Measurements from ENCODE around the gene PGS1. TPM values are rescaled to one million over a fixed set of nuclear protein-coding genes. Genes with fewer than 3 reads are reported as not detected.

PGS1 gene
- total RNA-seq, 2 experiments from 2014 or later = 69.0 to 73.1 TPM

GRCh38 chr17:78408476-78409050 lies 30.1 kb downstream of the PGS1 start:
- Mint-ChIP-seq H3K4me3 (no peak overlapping the region), H3K9me3 (no peaks in the 10 kb centered on the region), H3K4me1 (ENCODE audit: low read depth) (peaks cover 71% of the 10 kb centered on the region), H3K27ac (peak overlapping the region; percentile 77), H3K36me3 (ENCODE audit: low read depth) (peaks cover 34% of the 10 kb centered on the region), H3K27me3 (ENCODE audit: low read depth) (no peaks in the 10 kb centered on the region)
- no peak for DNase-seq
- intact Hi-C loops (cut with micrococcal nuclease) = no loop called here
- CTCF ChIA-PET = interaction anchor here (0.7 kb wide), 1 partner anchor 73 kb away, joined by 3 read pairs; no protein-coding TSS in a partner anchor

- Mint-ChIP-seq H3K4me1 (ENCODE audit: low read depth) (peaks cover 79% of the 10 kb centered on the region), H3K9me3 (no peaks in the 10 kb centered on the region), H3K36me3 (ENCODE audit: low read depth) (peaks cover 36% of the 10 kb centered on the region), H3K27me3 (ENCODE audit: low read depth) (no peaks in the 10 kb centered on the region), H3K4me3 (no peak overlapping the region), H3K27ac (peak overlapping the region; percentile 77)
- no peak for DNase-seq
- intact Hi-C loops (cut with micrococcal nuclease) = no loop called here
- CTCF ChIA-PET = interaction anchor here (0.7 to 1.5 kb wide), 2 partner anchors 13 to 74 kb away, joined by 3 read pairs; no protein-coding TSS in a partner anchor
Observed at GRCh38 chr17:78409191-78409928, 30.9 kb downstream of the PGS1 start.

- peak overlapping the region; percentile 86 for H3K27ac Mint-ChIP-seq
- H3K27me3 Mint-ChIP-seq (ENCODE audit: low read depth) = no peaks in the 10 kb centered on the region
- H3K4me1 Mint-ChIP-seq (ENCODE audit: low read depth) = peaks cover 88% of the 10 kb centered on the region
- intact Hi-C loops (cut with micrococcal nuclease) = no loop called here
- no peak for DNase-seq
- CTCF ChIA-PET = interaction anchor here (0.5 to 1.7 kb wide), 9 partner anchors 7 to 409 kb away, joined by 3 to 9 read pairs (median 3); no protein-coding TSS in a partner anchor
- no peak overlapping the region for H3K4me3 Mint-ChIP-seq
- no peaks in the 10 kb centered on the region for H3K9me3 Mint-ChIP-seq
- H3K36me3 Mint-ChIP-seq (ENCODE audit: low read depth) = peaks cover 44% of the 10 kb centered on the region
Observed at GRCh38 chr17:78411241-78411857, 32.9 kb downstream of the PGS1 start.

GRCh38 chr17:78412403-78412802 lies 34.0 kb downstream of the PGS1 start:
- no peaks in the 10 kb centered on the region for H3K9me3 Mint-ChIP-seq
- peak overlapping the region; percentile 86 for H3K27ac Mint-ChIP-seq
- no peaks in the 10 kb centered on the region for H3K27me3 Mint-ChIP-seq (ENCODE audit: low read depth)
- DNase-seq = peak; percentile 67
- H3K4me3 Mint-ChIP-seq = peak overlapping the region; percentile 36
- intact Hi-C loops (cut with micrococcal nuclease) = no loop called here
- H3K36me3 Mint-ChIP-seq (ENCODE audit: low read depth) = peaks cover 49% of the 10 kb centered on the region
- CTCF ChIA-PET = interaction anchor here (0.6 to 1.7 kb wide), 7 partner anchors 8 to 104 kb away, joined by 3 to 9 read pairs (median 3); no protein-coding TSS in a partner anchor
- peaks cover 89% of the 10 kb centered on the region for H3K4me1 Mint-ChIP-seq (ENCODE audit: low read depth)

- no peaks in the 10 kb centered on the region for H3K27me3 Mint-ChIP-seq (ENCODE audit: low read depth)
- intact Hi-C loops (cut with micrococcal nuclease) = loop anchor here (2.0 kb wide), 1 partner anchor 156 kb away; no protein-coding TSS in a partner anchor
- H3K4me1 Mint-ChIP-seq (ENCODE audit: low read depth) = peaks cover 82% of the 10 kb centered on the region
- peaks cover 54% of the 10 kb centered on the region for H3K36me3 Mint-ChIP-seq (ENCODE audit: low read depth)
- CTCF ChIA-PET = interaction anchor here (0.7 to 1.3 kb wide), 4 partner anchors 10 to 126 kb away, joined by 3 to 5 read pairs (median 3); no protein-coding TSS in a partner anchor
- H3K4me3 Mint-ChIP-seq = peak overlapping the region; percentile 76
- H3K27ac Mint-ChIP-seq = peak overlapping the region; percentile 86
- H3K9me3 Mint-ChIP-seq = no peaks in the 10 kb centered on the region
- DNase-seq = peak; percentile 89
Observed at GRCh38 chr17:78414178-78415162, 36.0 kb downstream of the PGS1 start.

GRCh38 chr17:78415821-78416711 lies 37.6 kb downstream of the PGS1 start:
- Mint-ChIP-seq H3K4me3 (peak overlapping the region; percentile 27), H3K9me3 (no peaks in the 10 kb centered on the region), H3K36me3 (ENCODE audit: low read depth) (peaks cover 65% of the 10 kb centered on the region), H3K4me1 (ENCODE audit: low read depth) (peaks cover 86% of the 10 kb centered on the region), H3K27ac (peak overlapping the region; percentile 86), H3K27me3 (ENCODE audit: low read depth) (no peaks in the 10 kb centered on the region)
- CTCF ChIA-PET = interaction anchor here (0.6 to 1.8 kb wide), 4 partner anchors 25 to 164 kb away, joined by 3 to 8 read pairs (median 4); partner anchors contain the start of gene SOCS3
- intact Hi-C loops (cut with micrococcal nuclease) = loop anchor here (2.0 kb wide), 1 partner anchor 157 kb away; no protein-coding TSS in a partner anchor
- no peak for DNase-seq

- Mint-ChIP-seq H3K36me3 (ENCODE audit: low read depth) (peaks cover 66% of the 10 kb centered on the region), H3K4me3 (no peak overlapping the region), H3K4me1 (ENCODE audit: low read depth) (peaks cover 87% of the 10 kb centered on the region), H3K27me3 (ENCODE audit: low read depth) (no peaks in the 10 kb centered on the region), H3K27ac (peak overlapping the region; percentile 86), H3K9me3 (no peaks in the 10 kb centered on the region)
- intact Hi-C loops (cut with micrococcal nuclease) = no loop called here
- DNase-seq = no peak
- CTCF ChIA-PET = interaction anchor here (0.6 to 1.8 kb wide), 5 partner anchors 16 to 165 kb away, joined by 3 to 8 read pairs (median 3); partner anchors contain the start of gene SOCS3
Observed at GRCh38 chr17:78416791-78417530, 38.5 kb downstream of the PGS1 start.

- Mint-ChIP-seq H3K27ac (peak overlapping the region; percentile 86), H3K4me1 (ENCODE audit: low read depth) (peaks cover 85% of the 10 kb centered on the region), H3K36me3 (ENCODE audit: low read depth) (peaks cover 66% of the 10 kb centered on the region), H3K27me3 (ENCODE audit: low read depth) (no peaks in the 10 kb centered on the region), H3K4me3 (no peak overlapping the region), H3K9me3 (no peaks in the 10 kb centered on the region)
- CTCF ChIA-PET = interaction anchor here (0.8 to 3.0 kb wide), 3 partner anchors 16 to 57 kb away, joined by 3 to 9 read pairs (median 8); partner anchors contain the start of gene SOCS3
- no peak for DNase-seq
- intact Hi-C loops (cut with micrococcal nuclease) = no loop called here
Observed at GRCh38 chr17:78417531-78417909, 39.1 kb downstream of the PGS1 start.

GRCh38 chr17:78418326-78419026 lies 40.0 kb downstream of the PGS1 start:
- no peak overlapping the region for H3K4me3 Mint-ChIP-seq

More at GRCh38 chr17:78418326-78419026, 40.0 kb downstream of the PGS1 start:
- CTCF ChIA-PET = interaction anchor here (1.3 to 3.0 kb wide), 2 partner anchors 58 to 167 kb away, joined by 5 to 9 read pairs; partner anchors contain the start of gene SOCS3
- intact Hi-C loops (cut with micrococcal nuclease) = no loop called here
- no peaks in the 10 kb centered on the region for H3K9me3 Mint-ChIP-seq
- H3K27me3 Mint-ChIP-seq (ENCODE audit: low read depth) = no peaks in the 10 kb centered on the region
- peaks cover 77% of the 10 kb centered on the region for H3K4me1 Mint-ChIP-seq (ENCODE audit: low read depth)
- no peak for DNase-seq
- peaks cover 63% of the 10 kb centered on the region for H3K36me3 Mint-ChIP-seq (ENCODE audit: low read depth)
- no peak overlapping the region for H3K27ac Mint-ChIP-seq

All from activated naive CD4-positive, alpha-beta T cell treated with anti-CD3 and anti-CD28 coated beads for 36 hours (primary cell).